Activated naive CD4-positive, alpha-beta T cell treated with Interleukin-2 at 50 U/mL for 16 hours (primary cell): ENCODE results near the gene NDUFA11.
"Not testable (repeated sequence)": the region's sequence is repeated elsewhere in the genome, so short reads cannot be mapped to it uniquely, and the experiment has no call there.

ENCODE experiments used
- DNase-seq: peaks from one replicate; pipeline ENCODE4 v3.0.0-alpha.2; 2020

Gene NDUFA11

GRCh38 chr19:5884065-5884811 is 19.4 kb downstream of the NDUFA11 start:
- DNase-seq: not testable (repeated sequence)

- DNase-seq: not testable (repeated sequence)
These were observed 20.3 kb downstream of the NDUFA11 start for GRCh38 chr19:5883157-5883873.

GRCh38 chr19:5882421-5882968 is 21.1 kb downstream of the NDUFA11 start:
- no peak for DNase-seq

- no peak for DNase-seq
These were observed 21.9 kb downstream of the NDUFA11 start for GRCh38 chr19:5881543-5882299.

- DNase-seq: no peak
These were observed 22.9 kb downstream of the NDUFA11 start for GRCh38 chr19:5880604-5881078.

- no peak for DNase-seq
These were observed 23.4 kb downstream of the NDUFA11 start for GRCh38 chr19:5880196-5880595.

GRCh38 chr19:5877882-5878281 is 25.7 kb downstream of the NDUFA11 start:
- no peak for DNase-seq

GRCh38 chr19:5877427-5877826 is 26.2 kb downstream of the NDUFA11 start:
- no peak for DNase-seq

- not testable (repeated sequence) for DNase-seq
These were observed 29.1 kb downstream of the NDUFA11 start for GRCh38 chr19:5874496-5874895.

GRCh38 chr19:5873617-5874199 is 29.9 kb downstream of the NDUFA11 start:
- no peak for DNase-seq

- no peak for DNase-seq
These were observed 32.6 kb downstream of the NDUFA11 start for GRCh38 chr19:5870986-5871394.

- DNase-seq: no peak
These were observed 36.1 kb downstream of the NDUFA11 start for GRCh38 chr19:5867201-5868136.

- no peak for DNase-seq
These were observed 37.8 kb downstream of the NDUFA11 start for GRCh38 chr19:5865772-5866171.

GRCh38 chr19:5864725-5865486 is 38.7 kb downstream of the NDUFA11 start:
- DNase-seq: no peak

- DNase-seq: no peak
These were observed 39.4 kb downstream of the NDUFA11 start for GRCh38 chr19:5864013-5864720.

GRCh38 chr19:5863030-5863665 is 40.4 kb downstream of the NDUFA11 start:
- DNase-seq: no peak

GRCh38 chr19:5857203-5858081 is 46.1 kb downstream of the NDUFA11 start:
- DNase-seq: no peak

GRCh38 chr19:5855151-5855550 is 48.4 kb downstream of the NDUFA11 start:
- DNase-seq: not testable (repeated sequence)
